GM12874 (cell line): ENCODE measurements around the gene PPTC7.

ENCODE experiments used
- TF ChIP-seq, protein P1 (sequence below): IDR thresholded peaks from 2 replicates; pipeline ENCODE4 v1.5.1; 2011; ENCODE audit warnings: low read depth, mild to moderate bottlenecking, control low read depth, low read length, moderate library complexity; ENCODE audit not compliant: insufficient read depth

Gene PPTC7

GRCh38 chr12:110592078-110592477, 9.0 kb upstream of the PPTC7 start:
- TF ChIP-seq, protein P1, sequence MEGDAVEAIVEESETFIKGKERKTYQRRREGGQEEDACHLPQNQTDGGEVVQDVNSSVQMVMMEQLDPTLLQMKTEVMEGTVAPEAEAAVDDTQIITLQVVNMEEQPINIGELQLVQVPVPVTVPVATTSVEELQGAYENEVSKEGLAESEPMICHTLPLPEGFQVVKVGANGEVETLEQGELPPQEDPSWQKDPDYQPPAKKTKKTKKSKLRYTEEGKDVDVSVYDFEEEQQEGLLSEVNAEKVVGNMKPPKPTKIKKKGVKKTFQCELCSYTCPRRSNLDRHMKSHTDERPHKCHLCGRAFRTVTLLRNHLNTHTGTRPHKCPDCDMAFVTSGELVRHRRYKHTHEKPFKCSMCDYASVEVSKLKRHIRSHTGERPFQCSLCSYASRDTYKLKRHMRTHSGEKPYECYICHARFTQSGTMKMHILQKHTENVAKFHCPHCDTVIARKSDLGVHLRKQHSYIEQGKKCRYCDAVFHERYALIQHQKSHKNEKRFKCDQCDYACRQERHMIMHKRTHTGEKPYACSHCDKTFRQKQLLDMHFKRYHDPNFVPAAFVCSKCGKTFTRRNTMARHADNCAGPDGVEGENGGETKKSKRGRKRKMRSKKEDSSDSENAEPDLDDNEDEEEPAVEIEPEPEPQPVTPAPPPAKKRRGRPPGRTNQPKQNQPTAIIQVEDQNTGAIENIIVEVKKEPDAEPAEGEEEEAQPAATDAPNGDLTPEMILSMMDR: no peak

DNA sequence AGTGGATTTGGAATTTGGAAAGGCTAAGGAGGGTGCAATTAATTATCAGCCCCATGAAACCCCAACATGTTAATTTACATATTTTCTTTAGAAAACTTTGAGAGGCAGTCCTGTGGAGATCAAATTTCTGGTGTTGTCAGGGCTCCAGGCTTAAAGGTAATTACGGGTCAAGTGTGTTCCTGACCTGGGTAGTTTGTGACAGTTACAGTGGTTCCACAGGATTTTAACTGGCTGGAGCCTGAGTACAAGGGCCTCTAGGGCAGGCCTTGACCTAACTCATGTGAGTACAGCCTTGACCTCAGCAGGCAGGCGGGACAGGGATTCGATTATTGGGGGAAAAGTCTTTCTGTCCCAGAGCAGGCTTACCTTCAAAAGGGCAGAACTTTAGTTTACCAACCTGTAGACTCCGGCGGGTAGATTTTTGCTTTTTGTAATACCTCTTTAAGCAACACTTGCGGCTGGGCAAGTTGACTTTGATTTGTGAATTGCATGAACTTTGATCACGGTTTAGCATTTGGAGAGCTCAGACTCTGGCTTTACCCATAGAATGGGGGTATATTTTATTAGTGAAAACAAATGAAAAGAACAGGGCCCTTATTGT, 8.4 kb upstream of the PPTC7 start:
- TF ChIP-seq, protein P1: no peak

GRCh38 chr12:110590806-110591326, 7.7 kb upstream of the PPTC7 start:
- TF ChIP-seq, protein P1: no peak

DNA sequence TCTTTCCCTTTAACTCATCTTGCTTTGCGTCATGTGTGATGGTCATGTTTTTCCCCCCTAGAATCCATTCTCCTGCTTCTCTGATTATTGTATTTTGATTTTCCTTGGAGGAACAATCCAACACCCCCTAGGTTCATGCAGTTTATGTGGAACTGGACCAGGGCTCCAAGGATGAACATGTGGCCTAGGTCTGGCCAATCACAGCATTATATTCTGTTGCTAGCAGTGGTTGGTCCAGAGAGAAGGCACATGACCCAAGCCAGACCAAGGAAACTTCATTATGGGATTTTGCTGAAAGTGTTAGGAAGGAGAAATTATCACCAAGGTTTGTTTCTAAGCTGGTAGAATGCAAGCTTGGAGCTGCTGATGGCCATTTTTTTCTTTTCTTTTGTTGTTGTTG, 6.9 kb upstream of the PPTC7 start:
- TF ChIP-seq, protein P1: no peak

DNA sequence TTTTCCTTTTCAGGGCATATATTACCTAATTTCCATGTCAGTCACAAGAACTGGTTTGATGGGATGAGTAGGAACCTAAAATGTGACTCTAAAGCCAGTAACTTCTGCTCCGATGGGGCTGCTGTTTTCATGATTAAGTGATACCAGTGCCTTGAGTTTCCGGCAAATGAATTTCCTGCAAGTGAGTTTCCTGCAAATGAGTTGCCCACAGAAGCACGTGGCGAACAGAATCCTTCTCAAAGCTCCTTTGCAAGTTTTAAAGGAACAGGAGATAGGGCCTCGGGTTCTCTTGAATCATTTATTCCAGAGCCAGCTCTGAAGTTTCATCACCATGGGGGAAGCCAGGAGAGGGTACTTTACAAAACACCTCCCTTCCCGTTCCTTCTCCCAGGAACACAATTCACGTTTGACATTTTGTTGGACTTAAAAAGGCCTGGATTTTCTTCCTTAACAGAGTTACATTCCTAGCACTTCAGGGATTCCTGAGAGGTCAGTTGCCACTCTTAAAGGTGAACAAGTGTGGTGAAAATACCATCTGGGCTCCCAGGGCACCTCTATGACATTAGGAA, 2.2 kb upstream of the PPTC7 start:
- TF ChIP-seq, protein P1: no peak

- TF ChIP-seq, protein P1: no peak
Measured at GRCh38 chr12:110582276-110583136, 612 bp downstream of the PPTC7 start.

- TF ChIP-seq, protein P1: no peak
Measured at GRCh38 chr12:110581931-110582275, 1.2 kb downstream of the PPTC7 start.
